HepG2 (cell line): ENCODE data around the gene NAALADL1. TPM values are rescaled to one million over a fixed set of nuclear protein-coding genes. Genes with fewer than 3 reads are reported as not detected.
A peak's percentile ranks its signal among the peaks of the same experiment; 100 is the strongest.

Source experiments
- ATF7 ChIP-seq, 2 experiments: fragments of 450-650 bp in 1 of 2; sonication (generic) in 1 of 2; formaldehyde crosslinking in 1 of 2; IDR thresholded peaks; 2 replicates each; pipeline versions ENCODE4 v1.4.0 to v1.6.1; 2016 to 2020; ENCODE audit warnings: antibody characterized with exemption in 1 of 2, mild to moderate bottlenecking in 1 of 2, missing genetic modification reagents in 1 of 2
- CEBPB ChIP-seq: IDR thresholded peaks from 2 replicates; pipeline ENCODE4 v1.6.1; 2011; ENCODE audit warnings: low read depth, low read length, improper control_type of control experiment, borderline replicate concordance
- DNMT3B ChIP-seq: conservative IDR thresholded peaks from 2 replicates; pipeline ENCODE4 v1.6.1; 2016; ENCODE audit warnings: missing biosample characterization, control low read depth
- GPN1 ChIP-seq: sonication (generic); formaldehyde crosslinking; IDR thresholded peaks from 2 replicates; pipeline ENCODE4 v1.5.1; 2020; ENCODE audit warnings: missing genetic modification reagents, borderline replicate concordance
- HOXA5 ChIP-seq: sonication (generic); formaldehyde crosslinking; IDR thresholded peaks from 2 replicates; pipeline ENCODE4 v1.4.0; 2020; ENCODE audit warnings: missing genetic modification reagents
- KAT8 ChIP-seq: IDR thresholded peaks from 2 replicates; pipeline ENCODE4 v1.6.1; 2016; ENCODE audit warnings: missing genetic modification reagents, missing compliant biosample characterization
- KDM1A ChIP-seq: IDR thresholded peaks from 2 replicates; pipeline ENCODE4 v1.6.1; 2016; ENCODE audit warnings: missing compliant biosample characterization
- KMT2A ChIP-seq: sonication (generic); formaldehyde crosslinking; IDR thresholded peaks from 2 replicates; pipeline ENCODE4 v1.4.0; 2020; ENCODE audit warnings: missing genetic modification reagents
- NFKBIZ ChIP-seq: IDR thresholded peaks from 2 replicates; pipeline ENCODE4 v1.6.1; 2018; ENCODE audit warnings: missing genetic modification reagents, missing compliant biosample characterization
- SKI ChIP-seq: fragments of 450-650 bp; IDR thresholded peaks from one replicate; pipeline ENCODE4 v1.6.1; 2018; ENCODE audit warnings: mild to moderate bottlenecking; ENCODE audit not compliant: partially characterized antibody
- SMAD3 ChIP-seq: sonication (generic); formaldehyde crosslinking; IDR thresholded peaks from 2 replicates; pipeline ENCODE4 v1.4.0; 2020; ENCODE audit warnings: missing genetic modification reagents
- SRSF4 ChIP-seq: fragments of 200-400 bp; formaldehyde crosslinking; IDR thresholded peaks from one replicate; pipeline ENCODE4 v1.6.1; 2018; ENCODE audit warnings: mild to moderate bottlenecking, low read depth, low read length, moderate library complexity; ENCODE audit not compliant: poor library complexity, severe bottlenecking
- WIZ ChIP-seq: sonication (generic); formaldehyde crosslinking; IDR thresholded peaks from 2 replicates; pipeline ENCODE4 v1.5.1; 2020; ENCODE audit warnings: mild to moderate bottlenecking, missing genetic modification reagents
- ZBTB20 ChIP-seq: sonication (generic); formaldehyde crosslinking; IDR thresholded peaks from 2 replicates; pipeline ENCODE4 v1.8.1; 2023; ENCODE audit warnings: missing genetic modification reagents, low read depth, mild to moderate bottlenecking, borderline replicate concordance
- ZC3H13 ChIP-seq: sonication (generic); formaldehyde crosslinking; IDR thresholded peaks from 2 replicates; pipeline ENCODE4 v1.8.1; 2023; ENCODE audit warnings: mild to moderate bottlenecking, missing genetic modification reagents, moderate library complexity
- ZIK1 ChIP-seq: sonication (generic); formaldehyde crosslinking; IDR thresholded peaks from 2 replicates; pipeline ENCODE4 v1.5.0; 2020; ENCODE audit warnings: mild to moderate bottlenecking, low read depth, missing genetic modification reagents, borderline replicate concordance
- ZNF589 ChIP-seq: sonication (generic); formaldehyde crosslinking; conservative IDR thresholded peaks from 2 replicates; pipeline ENCODE4 v1.8.0; 2022; ENCODE audit warnings: mild to moderate bottlenecking, moderate library complexity, missing genetic modification reagents
- ZNF614 ChIP-seq: IDR thresholded peaks from 2 replicates; pipeline ENCODE4 v1.6.1; 2018; ENCODE audit warnings: missing biosample characterization, missing genetic modification reagents, inconsistent platforms, borderline replicate concordance
- polyA plus RNA-seq, 8 experiments: library from polyadenylated mRNA; depleted of rRNA in 3 of 8; stranded (reverse) in 7 of 8; unstranded in 1 of 8; fragments of >200 nt; fragmentation: Illumina TruSeq in 4 of 8; extraction: Trizol in 4 of 8; gene quantifications; 2 replicates each; pipeline versions ENCODE4 v1.2.1 to v1.2.3, GENCODE V29; 2011 to 2016; ENCODE audit warnings: low read depth in 4 of 8, missing spikeins in 1 of 8, mixed read lengths in 1 of 8; ENCODE audit not compliant: insufficient read depth in 1 of 8
- total RNA-seq, 5 experiments: library from RNA; depleted of rRNA; stranded (reverse); fragments of >200 nt; fragmentation: Illumina TruSeq; extraction: Trizol; gene quantifications; 2 replicates each; pipeline ENCODE4 v1.2.3, GENCODE V29; 2016; ENCODE audit warnings: low read depth in 1 of 5
- TF ChIP-seq, protein P1 (sequence below): sonication (generic); formaldehyde crosslinking; IDR thresholded peaks from 2 replicates; pipeline ENCODE4 v1.4.0; 2020; ENCODE audit warnings: missing genetic modification reagents, mild to moderate bottlenecking, borderline replicate concordance
- TF ChIP-seq, protein P2 (sequence below): sonication (generic); formaldehyde crosslinking; IDR thresholded peaks from 2 replicates; pipeline ENCODE4 v1.8.1; 2022; ENCODE audit warnings: mild to moderate bottlenecking, missing genetic modification reagents
- TF ChIP-seq, protein P3 (sequence below): sonication (generic); formaldehyde crosslinking; IDR thresholded peaks from 2 replicates; pipeline ENCODE4 v1.8.1; 2023; ENCODE audit warnings: mild to moderate bottlenecking, missing genetic modification reagents

Gene NAALADL1
- total and polyA plus RNA-seq, 2 of the 13 experiments (the other 11 are each of a cell fraction or from before 2014, with no cell fraction given) = 9.3 to 33.9 TPM

DNA sequence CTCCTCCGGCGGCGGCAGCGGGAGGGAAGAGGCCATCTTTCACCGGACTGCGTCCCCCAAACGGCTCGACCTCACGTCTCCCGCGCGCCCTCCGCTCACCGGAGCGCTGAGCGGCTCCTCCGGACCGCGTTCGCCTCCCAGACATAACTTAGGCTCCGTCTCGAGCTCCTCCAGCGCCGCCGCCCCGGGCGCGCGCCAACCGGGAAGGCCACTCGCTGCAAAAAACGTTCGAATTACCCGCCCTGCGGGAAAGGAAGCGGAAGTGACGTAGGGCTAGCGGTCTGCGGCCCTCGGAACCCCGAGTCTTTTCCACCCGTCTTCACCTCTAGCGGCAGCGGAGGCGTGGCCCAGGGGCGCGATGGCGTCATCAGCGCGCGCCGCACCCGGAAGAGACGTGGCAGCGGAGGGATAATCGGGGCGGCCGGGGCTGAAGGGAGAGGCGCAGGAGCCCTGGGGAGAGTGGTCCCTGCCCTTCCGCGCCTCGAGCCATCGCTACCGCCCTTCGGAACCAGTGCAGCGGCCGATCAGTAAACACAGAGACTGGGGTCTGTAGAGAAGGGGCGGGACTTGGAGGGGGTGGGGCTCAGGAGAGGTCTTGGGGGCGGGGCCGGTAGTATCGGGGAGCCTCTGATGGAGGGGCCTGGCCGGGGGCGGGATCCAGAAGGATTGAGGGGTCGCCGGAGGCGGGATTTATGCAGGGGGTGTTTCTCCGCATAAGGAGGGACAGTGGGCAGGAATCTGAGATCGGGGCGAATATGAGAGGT is 25.7 kb upstream of the NAALADL1 start, which contains the start of the genes CDCA5 and ZFPL1 (continued):
- TF ChIP-seq ZIK1 (peak; percentile 78), KDM1A (no peak), ZNF589 (CRISPR knock-in tag) (peak; percentile 91), GPN1 (CRISPR knock-in tag) (0 out of 2 replicates have a peak, but pooled peaks have one; percentile 14), SRSF4 (no peak), HOXA5 (CRISPR knock-in tag) (peak; percentile 8; the same call in 1 of the 2 replicates), NFKBIZ (CRISPR knock-in tag) (0 out of 2 replicates have a peak, but pooled peaks have one; percentile 48), KAT8 (peak; percentile 99), ATF7 (IDR thresholded peaks at IDR 0.05) (peak; percentile 63), ATF7 (CRISPR knock-in tag; IDR thresholded peaks at IDR 0.05) (no peak), SKI (no peak), ZBTB20 (CRISPR knock-in tag) (no peak), ZC3H13 (peak; percentile 85; the same call in 1 of the 2 replicates), CEBPB (no peak), ZNF614 (CRISPR knock-in tag) (peak; percentile 81; the same call in 1 of the 2 replicates), WIZ (no peak), KMT2A (peak; percentile 94), SMAD3 (CRISPR knock-in tag) (peak; percentile 41; the same call in 1 of the 2 replicates), DNMT3B (no peak)
- TF ChIP-seq, protein P1, sequence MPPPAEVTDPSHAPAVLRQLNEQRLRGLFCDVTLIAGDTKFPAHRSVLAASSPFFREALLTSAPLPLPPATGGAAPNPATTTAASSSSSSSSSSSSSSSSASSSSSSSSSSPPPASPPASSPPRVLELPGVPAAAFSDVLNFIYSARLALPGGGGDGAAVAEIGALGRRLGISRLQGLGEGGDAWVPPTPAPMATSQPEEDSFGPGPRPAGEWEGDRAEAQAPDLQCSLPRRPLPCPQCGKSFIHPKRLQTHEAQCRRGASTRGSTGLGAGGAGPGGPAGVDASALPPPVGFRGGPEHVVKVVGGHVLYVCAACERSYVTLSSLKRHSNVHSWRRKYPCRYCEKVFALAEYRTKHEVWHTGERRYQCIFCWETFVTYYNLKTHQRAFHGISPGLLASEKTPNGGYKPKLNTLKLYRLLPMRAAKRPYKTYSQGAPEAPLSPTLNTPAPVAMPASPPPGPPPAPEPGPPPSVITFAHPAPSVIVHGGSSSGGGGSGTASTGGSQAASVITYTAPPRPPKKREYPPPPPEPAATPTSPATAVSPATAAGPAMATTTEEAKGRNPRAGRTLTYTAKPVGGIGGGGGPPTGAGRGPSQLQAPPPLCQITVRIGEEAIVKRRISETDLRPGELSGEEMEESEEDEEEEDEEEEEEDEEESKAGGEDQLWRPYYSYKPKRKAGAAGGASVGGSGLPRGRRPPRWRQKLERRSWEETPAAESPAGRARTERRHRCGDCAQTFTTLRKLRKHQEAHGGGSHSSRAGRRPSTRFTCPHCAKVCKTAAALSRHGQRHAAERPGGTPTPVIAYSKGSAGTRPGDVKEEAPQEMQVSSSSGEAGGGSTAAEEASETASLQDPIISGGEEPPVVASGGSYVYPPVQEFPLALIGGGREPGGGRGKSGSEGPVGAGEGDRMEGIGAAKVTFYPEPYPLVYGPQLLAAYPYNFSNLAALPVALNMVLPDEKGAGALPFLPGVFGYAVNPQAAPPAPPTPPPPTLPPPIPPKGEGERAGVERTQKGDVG = 0 out of 2 replicates have a peak, but pooled peaks have one; percentile 57
- TF ChIP-seq, protein P2, sequence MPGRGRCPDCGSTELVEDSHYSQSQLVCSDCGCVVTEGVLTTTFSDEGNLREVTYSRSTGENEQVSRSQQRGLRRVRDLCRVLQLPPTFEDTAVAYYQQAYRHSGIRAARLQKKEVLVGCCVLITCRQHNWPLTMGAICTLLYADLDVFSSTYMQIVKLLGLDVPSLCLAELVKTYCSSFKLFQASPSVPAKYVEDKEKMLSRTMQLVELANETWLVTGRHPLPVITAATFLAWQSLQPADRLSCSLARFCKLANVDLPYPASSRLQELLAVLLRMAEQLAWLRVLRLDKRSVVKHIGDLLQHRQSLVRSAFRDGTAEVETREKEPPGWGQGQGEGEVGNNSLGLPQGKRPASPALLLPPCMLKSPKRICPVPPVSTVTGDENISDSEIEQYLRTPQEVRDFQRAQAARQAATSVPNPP (CRISPR knock-in tag) = 0 out of 2 replicates have a peak, but pooled peaks have one; percentile 44
- TF ChIP-seq, protein P3, sequence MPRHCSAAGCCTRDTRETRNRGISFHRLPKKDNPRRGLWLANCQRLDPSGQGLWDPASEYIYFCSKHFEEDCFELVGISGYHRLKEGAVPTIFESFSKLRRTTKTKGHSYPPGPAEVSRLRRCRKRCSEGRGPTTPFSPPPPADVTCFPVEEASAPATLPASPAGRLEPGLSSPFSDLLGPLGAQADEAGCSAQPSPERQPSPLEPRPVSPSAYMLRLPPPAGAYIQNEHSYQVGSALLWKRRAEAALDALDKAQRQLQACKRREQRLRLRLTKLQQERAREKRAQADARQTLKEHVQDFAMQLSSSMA (CRISPR knock-in tag) = 0 out of 2 replicates have a peak, but pooled peaks have one; percentile 38
